K562 (cell line): ENCODE results near the gene CCDC102B. TPM values are rescaled to one million over a fixed set of nuclear protein-coding genes. Genes with fewer than 3 reads are reported as not detected.

ENCODE experiments used
- CSDE1 ChIP-seq, 2 experiments: fragments of 450-650 bp; IDR thresholded peaks; 2 replicates each; pipeline ENCODE4 v1.6.1; 2016; ENCODE audit warnings: mild to moderate bottlenecking in 1 of 2
- NR2C2 ChIP-seq, 2 experiments: fragments of 200-800 bp in 1 of 2; sonication (Bioruptor generic) in 1 of 2; sonication (generic) in 1 of 2; formaldehyde crosslinking in 1 of 2; IDR thresholded peaks; 2 replicates each; pipeline versions ENCODE4 v1.6.1 to v1.8.0; 2016 to 2022; ENCODE audit warnings: mild to moderate bottlenecking in 1 of 2, missing compliant biosample characterization in 1 of 2, missing genetic modification characterization in 1 of 2, missing genetic modification reagents in 1 of 2
- PHB ChIP-seq: fragments of 250-450 bp; sonication (Bioruptor Pico); IDR thresholded peaks from 2 replicates; pipeline ENCODE4 v1.5.0; 2021
- PHB2 ChIP-seq: fragments of 450-650 bp; IDR thresholded peaks from 2 replicates; pipeline ENCODE4 v1.6.1; 2017; ENCODE audit warnings: low read depth
- PTRF ChIP-seq: fragments of 450-650 bp; IDR thresholded peaks from 2 replicates; pipeline ENCODE4 v1.6.1; 2016; ENCODE audit warnings: mild to moderate bottlenecking, missing genetic modification characterization, missing compliant biosample characterization
- SFPQ ChIP-seq: fragments of 200-400 bp; formaldehyde crosslinking; IDR thresholded peaks from 2 replicates; pipeline ENCODE4 v1.6.1; 2017; ENCODE audit warnings: mild to moderate bottlenecking, low read depth, low read length, moderate library complexity
- SRF ChIP-seq, 2 experiments: fragments of 250-450, 450-650 bp in 1 of 2; sonication (Bioruptor Pico) in 1 of 2; sonication (generic) in 1 of 2; formaldehyde crosslinking; IDR thresholded peaks; 2 replicates each; pipeline versions ENCODE4 v1.5.0 to v1.5.1; 2020 to 2022; ENCODE audit warnings: mild to moderate bottlenecking in 1 of 2, missing genetic modification reagents in 1 of 2
- TAF15 ChIP-seq: fragments of 200-400 bp; formaldehyde crosslinking; IDR thresholded peaks from 2 replicates; pipeline ENCODE4 v1.6.1; 2017; ENCODE audit warnings: mild to moderate bottlenecking, low read depth, low read length, moderate library complexity
- ZBTB49 ChIP-seq: sonication (generic); formaldehyde crosslinking; IDR thresholded peaks from 2 replicates; pipeline ENCODE4 v1.8.0; 2022; ENCODE audit warnings: missing genetic modification reagents, mild to moderate bottlenecking, borderline replicate concordance
- ZNF583 ChIP-seq: fragments of 250-450 bp; sonication (Bioruptor Pico); IDR thresholded peaks from 2 replicates; pipeline ENCODE4 v1.4.0; 2020
- polyA plus RNA-seq, 8 experiments: library from polyadenylated mRNA; depleted of rRNA in 4 of 8; stranded (reverse) in 5 of 8; unstranded in 3 of 8; fragments of >200 nt; fragmentation: Nextera tagmentation in 2 of 8; fragmentation: Illumina TruSeq in 1 of 8; extraction: Ambion mirVana in 2 of 8; extraction: Trizol in 1 of 8; gene quantifications; 2 replicates each; pipeline versions ENCODE4 v1.2.1 to v1.2.3, GENCODE V29; 2011 to 2014; ENCODE audit warnings: inconsistent platforms in 1 of 8, missing spikeins in 1 of 8
- total RNA-seq, 7 experiments: library from RNA; depleted of rRNA in 6 of 7; stranded (reverse); fragments of >200 nt in 6 of 7; fragmentation: Illumina TruSeq in 2 of 7; extraction: Trizol in 2 of 7; gene quantifications; 2 replicates each; pipeline versions ENCODE4 v1.2.1 to v1.2.3, GENCODE V29; 2011 to 2021; ENCODE audit warnings: low replicate concordance in 1 of 7

Gene CCDC102B
- total and polyA plus RNA-seq, 9 of the 15 experiments (the other 6 are each of a cell fraction or from before 2014, with no cell fraction given) = 0.18 to 1.5 (median 0.73) TPM

DNA sequence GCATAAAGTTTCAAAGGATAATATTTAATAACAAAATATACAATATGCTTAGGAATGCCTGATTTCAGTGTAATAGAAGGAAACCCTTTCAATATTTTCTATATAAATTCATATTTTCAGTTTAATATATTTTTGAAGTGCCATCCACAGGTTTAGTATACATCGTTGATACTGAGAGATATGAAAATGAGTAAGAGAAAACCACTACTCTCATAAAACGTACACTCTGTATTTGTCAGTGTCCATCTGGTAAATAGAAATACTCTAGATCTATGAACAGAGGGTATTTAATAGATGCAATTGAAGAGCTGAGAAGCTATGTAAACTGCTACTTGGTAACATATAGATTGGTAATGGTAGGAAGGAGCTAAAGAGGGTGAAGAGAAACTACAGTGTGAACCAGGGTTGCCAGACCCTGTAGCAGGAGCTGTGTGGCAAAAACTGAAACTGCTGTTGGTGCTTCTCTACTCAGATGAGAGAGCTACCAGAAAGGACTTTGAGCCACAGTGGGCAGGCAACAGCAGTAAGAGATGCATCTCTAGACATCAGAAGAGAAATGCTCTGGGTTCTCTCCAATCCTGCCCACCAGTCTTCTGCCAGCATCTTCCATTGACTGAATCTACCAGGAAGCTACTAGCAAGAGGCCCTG is 187.4 kb downstream of the CCDC102B start (continued):
- TF ChIP-seq ZBTB49 (no peak), PHB (no peak), PTRF (tag) (no peak), TAF15 (no peak), ZNF583 (CRISPR knock-in tag) (no peak), SRF (CRISPR knock-in tag; IDR thresholded peaks at IDR 0.05) (no peak), NR2C2 (CRISPR knock-in tag; IDR thresholded peaks at IDR 0.05) (no peak), NR2C2 (tag; IDR thresholded peaks at IDR 0.05) (no peak), SFPQ (no peak), CSDE1 (IDR thresholded peaks at IDR 0.05) (no peak), PHB2 (no peak)
